Thyroid gland (tissue), 4 donors: ENCODE measurements around the gene ALPK3.

Experiments used
- POLR2A ChIP-seq, 2 donors: fragments of 450-650 bp; IDR thresholded peaks; one replicate each; pipeline ENCODE4 v1.6.1; 2017; ENCODE audit warnings: antibody characterized with exemption in 2 of 2, mild to moderate bottlenecking in 2 of 2, moderate library complexity in 1 of 2
- TF ChIP-seq, protein P1 (sequence below), 6 experiments: fragments of 200-600 bp in 3 of 6; fragments of 450-650 bp in 3 of 6; sonication (generic) in 3 of 6; IDR thresholded peaks; one replicate each; pipeline ENCODE4 v1.5.1; 2016 to 2019; ENCODE audit warnings: antibody characterized with exemption in 6 of 6, mild to moderate bottlenecking in 2 of 6, inconsistent platforms in 1 of 6, moderate library complexity in 1 of 6

DNA sequence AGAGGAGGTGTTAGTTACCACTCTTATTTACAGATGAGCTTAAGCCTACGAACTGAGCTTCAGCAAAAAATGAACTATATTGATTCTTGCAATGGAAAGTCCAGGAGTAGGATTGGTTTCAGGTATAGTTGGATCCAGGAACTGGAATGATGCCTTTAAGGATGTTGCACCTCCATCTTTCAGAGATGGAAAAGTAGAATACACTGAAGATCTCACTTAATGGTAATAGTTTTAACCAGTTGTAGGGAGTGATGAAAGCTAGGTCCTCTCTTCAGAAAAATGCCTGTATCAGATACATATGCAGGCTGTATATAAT lies 69.8 kb downstream of the ALPK3 start:
- TF ChIP-seq, protein P1, sequence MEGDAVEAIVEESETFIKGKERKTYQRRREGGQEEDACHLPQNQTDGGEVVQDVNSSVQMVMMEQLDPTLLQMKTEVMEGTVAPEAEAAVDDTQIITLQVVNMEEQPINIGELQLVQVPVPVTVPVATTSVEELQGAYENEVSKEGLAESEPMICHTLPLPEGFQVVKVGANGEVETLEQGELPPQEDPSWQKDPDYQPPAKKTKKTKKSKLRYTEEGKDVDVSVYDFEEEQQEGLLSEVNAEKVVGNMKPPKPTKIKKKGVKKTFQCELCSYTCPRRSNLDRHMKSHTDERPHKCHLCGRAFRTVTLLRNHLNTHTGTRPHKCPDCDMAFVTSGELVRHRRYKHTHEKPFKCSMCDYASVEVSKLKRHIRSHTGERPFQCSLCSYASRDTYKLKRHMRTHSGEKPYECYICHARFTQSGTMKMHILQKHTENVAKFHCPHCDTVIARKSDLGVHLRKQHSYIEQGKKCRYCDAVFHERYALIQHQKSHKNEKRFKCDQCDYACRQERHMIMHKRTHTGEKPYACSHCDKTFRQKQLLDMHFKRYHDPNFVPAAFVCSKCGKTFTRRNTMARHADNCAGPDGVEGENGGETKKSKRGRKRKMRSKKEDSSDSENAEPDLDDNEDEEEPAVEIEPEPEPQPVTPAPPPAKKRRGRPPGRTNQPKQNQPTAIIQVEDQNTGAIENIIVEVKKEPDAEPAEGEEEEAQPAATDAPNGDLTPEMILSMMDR (IDR thresholded peaks at IDR 0.05): no peak
- no peak for TF ChIP-seq POLR2A (IDR thresholded peaks at IDR 0.05)
